OCI-LY3 (cell line): ENCODE measurements around the gene SLC7A1.

Experiments used
- H2AFZ ChIP-seq: fragments of 200-600, 300-600 bp; shearing (Covaris generic); 2 replicates; pipeline ENCODE4 v1.6.0; 2014; ENCODE audit warnings: antibody characterized with exemption, low read depth, low read length
- H3K27ac ChIP-seq: fragments of 200-600, 300-600 bp; sonication (generic); 2 replicates; pipeline ENCODE4 v1.5.1; 2014; ENCODE audit warnings: mild to moderate bottlenecking, low read length, moderate library complexity, mixed read lengths
- H3K27me3 ChIP-seq: fragments of 200-600, 300-600 bp; sonication (generic); 2 replicates; pipeline ENCODE4 v1.6.1; 2014; ENCODE audit warnings: low read depth, low read length, mixed read lengths
- H3K36me3 ChIP-seq: fragments of 200-600, 300-600 bp; sonication (generic); replicated peaks from 2 replicates; pipeline ENCODE3; 2014; ENCODE audit warnings: low read depth, low read length, mixed read lengths
- H3K4me1 ChIP-seq: fragments of 300-600, 200-600 bp; sonication (generic); 2 replicates; pipeline ENCODE4 v1.6.1; 2014; ENCODE audit warnings: low read length, mixed read lengths
- H3K4me2 ChIP-seq: fragments of 200-600, 300-600 bp; sonication (generic); 2 replicates; pipeline ENCODE4 v1.6.1; 2014; ENCODE audit warnings: low read length, mixed read lengths
- H3K4me3 ChIP-seq: fragments of 300-600, 200-600 bp; sonication (generic); 2 replicates; pipeline ENCODE4 v1.5.1; 2014; ENCODE audit warnings: antibody characterized with exemption, mild to moderate bottlenecking, low read length, moderate library complexity
- H3K79me2 ChIP-seq: fragments of 300-600, 200-600 bp; shearing (Covaris generic); 2 replicates; pipeline ENCODE4 v1.6.1; 2014; ENCODE audit warnings: mild to moderate bottlenecking, low read length, mixed read lengths
- H3K9ac ChIP-seq: fragments of 300-600, 200-600 bp; shearing (Covaris generic); 2 replicates; pipeline ENCODE4 v1.6.0; 2014; ENCODE audit warnings: mild to moderate bottlenecking, low read length, moderate library complexity
- H3K9me3 ChIP-seq: fragments of 200-600, 300-600 bp; shearing (Covaris generic); 2 replicates; pipeline ENCODE4 v1.6.1; 2014; ENCODE audit warnings: low read length, mixed read lengths; ENCODE audit not compliant: insufficient read depth
- H4K20me1 ChIP-seq: fragments of 200-600, 300-600 bp; sonication (generic); 2 replicates; pipeline ENCODE4 v1.6.1; 2016; ENCODE audit warnings: low read length, mixed read lengths; ENCODE audit not compliant: insufficient read depth
- EZH2phosphoT487 ChIP-seq: fragments of 200-600 bp; shearing (Covaris generic); IDR thresholded peaks from 2 replicates; pipeline ENCODE4 v1.6.1; 2018; ENCODE audit warnings: antibody characterized with exemption, mixed run types, low read depth
- TF ChIP-seq, protein P1 (sequence below): fragments of 200-600, 300-600 bp; sonication (generic); IDR thresholded peaks from 2 replicates; pipeline ENCODE4 v1.5.1; 2014; ENCODE audit warnings: antibody characterized with exemption, low read length, low read depth

Gene SLC7A1

DNA sequence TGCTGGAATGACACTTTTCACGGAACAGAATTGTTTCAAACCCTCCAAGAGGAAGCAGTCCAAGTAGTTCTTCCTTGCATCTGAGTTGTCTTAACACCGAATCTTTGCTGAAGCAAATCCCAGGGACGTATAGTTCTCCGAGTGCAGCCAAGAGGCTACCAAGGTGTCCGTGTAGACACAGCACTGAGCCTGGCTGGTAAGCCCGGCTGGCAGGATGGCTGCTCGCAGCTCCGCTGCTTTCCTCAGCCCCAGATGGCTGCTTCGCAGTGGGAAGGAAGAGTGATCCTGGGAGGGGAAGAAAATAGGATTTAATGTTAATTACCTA lies 105.0 kb downstream of the SLC7A1 start:
- no peaks in the 10 kb centered on the region for H4K20me1 ChIP-seq
- H3K9me3 ChIP-seq: no peaks in the 10 kb centered on the region
- no peak overlapping the region for H3K27ac ChIP-seq
- H3K79me2 ChIP-seq: no peaks in the 10 kb centered on the region
- TF ChIP-seq EZH2phosphoT487: no peak
- TF ChIP-seq, protein P1, sequence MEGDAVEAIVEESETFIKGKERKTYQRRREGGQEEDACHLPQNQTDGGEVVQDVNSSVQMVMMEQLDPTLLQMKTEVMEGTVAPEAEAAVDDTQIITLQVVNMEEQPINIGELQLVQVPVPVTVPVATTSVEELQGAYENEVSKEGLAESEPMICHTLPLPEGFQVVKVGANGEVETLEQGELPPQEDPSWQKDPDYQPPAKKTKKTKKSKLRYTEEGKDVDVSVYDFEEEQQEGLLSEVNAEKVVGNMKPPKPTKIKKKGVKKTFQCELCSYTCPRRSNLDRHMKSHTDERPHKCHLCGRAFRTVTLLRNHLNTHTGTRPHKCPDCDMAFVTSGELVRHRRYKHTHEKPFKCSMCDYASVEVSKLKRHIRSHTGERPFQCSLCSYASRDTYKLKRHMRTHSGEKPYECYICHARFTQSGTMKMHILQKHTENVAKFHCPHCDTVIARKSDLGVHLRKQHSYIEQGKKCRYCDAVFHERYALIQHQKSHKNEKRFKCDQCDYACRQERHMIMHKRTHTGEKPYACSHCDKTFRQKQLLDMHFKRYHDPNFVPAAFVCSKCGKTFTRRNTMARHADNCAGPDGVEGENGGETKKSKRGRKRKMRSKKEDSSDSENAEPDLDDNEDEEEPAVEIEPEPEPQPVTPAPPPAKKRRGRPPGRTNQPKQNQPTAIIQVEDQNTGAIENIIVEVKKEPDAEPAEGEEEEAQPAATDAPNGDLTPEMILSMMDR: no peak
- no peak overlapping the region for H3K4me2 ChIP-seq
- H3K36me3 ChIP-seq: no peaks in the 10 kb centered on the region
- no peak overlapping the region for H3K4me3 ChIP-seq
- H3K9ac ChIP-seq: no peak overlapping the region
- peaks cover 51% of the 10 kb centered on the region for H3K4me1 ChIP-seq
- 0 out of 2 replicates have a peak, but pooled peaks cover 9% of the 10 kb centered on the region for H3K27me3 ChIP-seq
- H2AFZ ChIP-seq: no peak overlapping the region

DNA sequence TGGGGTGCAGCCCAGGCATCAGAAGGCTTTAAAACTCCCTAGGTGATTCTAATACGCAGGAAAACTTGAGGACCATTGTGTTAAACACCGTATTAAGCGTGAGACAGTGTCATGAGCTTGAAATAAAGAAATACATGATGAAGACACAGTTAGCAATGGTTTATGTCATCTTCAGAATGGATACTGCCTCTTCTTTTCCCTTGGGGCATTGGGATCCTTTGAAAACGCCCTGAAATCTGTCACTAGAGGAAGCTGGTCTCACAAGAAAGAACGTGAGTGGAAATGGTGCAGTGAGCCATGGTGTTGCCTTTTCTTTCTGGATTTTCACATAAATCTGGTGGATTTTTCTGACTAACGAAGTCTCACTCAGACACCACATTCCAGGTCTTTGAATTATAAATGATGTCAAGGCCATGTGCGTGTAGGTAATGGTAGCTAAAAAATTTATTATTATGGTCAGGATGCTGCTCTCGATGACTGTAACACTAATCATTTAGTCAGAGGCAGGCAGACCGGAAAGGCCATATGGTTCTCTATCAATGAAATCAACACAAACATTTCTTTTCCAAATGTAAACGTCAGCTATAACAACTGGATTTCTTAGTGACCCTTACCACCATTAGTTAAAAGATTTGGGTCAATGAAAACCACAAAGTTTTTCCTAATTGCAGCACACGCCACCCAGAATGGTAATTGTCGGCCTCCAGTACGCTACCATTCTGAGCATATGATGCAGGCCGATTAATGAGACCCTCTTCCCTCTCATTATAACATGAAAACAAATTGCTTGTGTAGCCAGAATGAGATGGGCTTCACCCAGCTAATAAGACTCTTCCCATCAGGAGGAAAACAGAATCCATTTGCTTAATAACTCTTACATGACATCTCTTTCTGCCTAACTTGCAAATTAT lies 105.6 kb downstream of the SLC7A1 start:
- H3K9ac ChIP-seq: no peak overlapping the region
- no peak overlapping the region for H3K27ac ChIP-seq
- H4K20me1 ChIP-seq: no peaks in the 10 kb centered on the region
- no peaks in the 10 kb centered on the region for H3K9me3 ChIP-seq
- H3K79me2 ChIP-seq: no peaks in the 10 kb centered on the region
- no peak for TF ChIP-seq EZH2phosphoT487
- TF ChIP-seq, protein P1: no peak
- no peak overlapping the region for H2AFZ ChIP-seq
- no peak overlapping the region for H3K4me2 ChIP-seq
- H3K4me1 ChIP-seq: peaks cover 51% of the 10 kb centered on the region
- H3K36me3 ChIP-seq: no peaks in the 10 kb centered on the region
- H3K27me3 ChIP-seq: 0 out of 2 replicates have a peak, but pooled peaks cover 9% of the 10 kb centered on the region
- H3K4me3 ChIP-seq: no peak overlapping the region

DNA sequence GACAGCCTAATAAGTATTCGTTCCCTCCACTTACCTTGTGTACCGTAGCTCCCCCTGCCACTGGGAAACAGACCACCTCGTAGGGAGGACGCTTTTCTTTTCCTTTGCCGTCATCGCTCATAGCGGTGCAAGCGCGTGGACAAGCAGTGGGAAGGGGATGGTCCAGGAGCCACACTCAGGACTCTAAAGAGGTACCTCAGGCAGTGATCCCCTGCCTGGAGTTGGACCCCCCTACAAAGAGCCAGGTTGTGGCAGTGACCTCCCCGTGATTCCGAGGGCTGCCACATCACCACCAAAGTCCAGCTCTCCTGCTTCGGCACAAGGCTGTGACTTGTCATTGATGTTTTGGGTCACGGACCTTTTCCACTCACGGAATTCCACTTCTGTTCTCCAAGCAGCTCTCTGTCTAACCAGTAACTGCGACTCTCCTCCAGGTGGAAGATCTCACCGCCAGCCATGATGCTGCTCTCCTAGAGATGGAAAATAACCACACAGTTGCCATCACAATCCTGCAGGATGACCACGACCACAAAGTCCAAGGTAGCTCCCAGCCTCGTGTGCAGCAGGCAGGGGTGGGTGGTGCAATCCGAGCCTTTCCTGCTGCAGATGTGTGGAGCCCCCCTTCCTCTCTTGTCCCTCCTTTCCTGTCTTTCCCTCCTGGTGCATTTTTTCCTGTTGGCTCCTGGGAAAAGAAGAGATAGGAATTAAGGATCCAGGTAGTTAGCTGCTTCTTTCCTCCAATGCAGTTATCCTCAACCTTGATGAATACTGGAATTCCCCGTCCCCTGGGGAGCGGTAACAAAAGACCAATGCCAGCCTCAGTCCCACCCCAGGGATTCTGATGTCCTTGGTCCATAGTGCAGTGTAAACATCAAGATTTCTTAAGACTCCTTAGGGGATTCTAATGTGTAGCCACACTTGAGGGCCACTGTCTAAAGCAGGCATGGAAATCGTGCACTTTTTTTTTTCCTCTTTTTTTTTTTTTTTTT lies 107.7 kb downstream of the SLC7A1 start:
- H3K4me1 ChIP-seq: peaks cover 51% of the 10 kb centered on the region
- H3K4me3 ChIP-seq: no peak overlapping the region
- H3K27me3 ChIP-seq: 0 out of 2 replicates have a peak, but pooled peaks cover 9% of the 10 kb centered on the region

More for the DNA sequence above, 107.7 kb downstream of the SLC7A1 start:
- H3K4me2 ChIP-seq: no peak overlapping the region
- no peak for TF ChIP-seq EZH2phosphoT487
- TF ChIP-seq, protein P1: no peak
- no peak overlapping the region for H3K9ac ChIP-seq
- H4K20me1 ChIP-seq: no peaks in the 10 kb centered on the region
- H3K36me3 ChIP-seq: no peaks in the 10 kb centered on the region
- H3K27ac ChIP-seq: no peak overlapping the region
- no peak overlapping the region for H2AFZ ChIP-seq
- no peaks in the 10 kb centered on the region for H3K79me2 ChIP-seq
- no peaks in the 10 kb centered on the region for H3K9me3 ChIP-seq
